Thymus (tissue), 14 donors: Measurements from ENCODE around the gene ATP1A3. TPM values are rescaled to one million over a fixed set of nuclear protein-coding genes. Genes with fewer than 3 reads are reported as not detected.
A peak's percentile ranks its signal among the peaks of the same experiment; 100 is the strongest.
"Not testable (repeated sequence)": the region's sequence is repeated elsewhere in the genome, so short reads cannot be mapped to it uniquely, and the experiment has no call there.

Source experiments
- DNase-seq, 9 donors: peaks; one replicate each; pipeline ENCODE4 v3.0.0-alpha.2; 2013; ENCODE audit warnings: low spot score in 9 of 9, low read depth in 6 of 9, missing footprints in 1 of 9
- H3K27ac ChIP-seq, 2 donors: one replicate each; pipeline ENCODE4 v1.5.1; 2013; ENCODE audit warnings: control low read depth in 1 of 2, low read depth in 1 of 2, low read length in 1 of 2, mild to moderate bottlenecking in 1 of 2, moderate library complexity in 1 of 2
- H3K27me3 ChIP-seq, 2 donors: one replicate each; pipeline ENCODE4 v1.5.1; 2013; ENCODE audit warnings: low read length in 1 of 2; ENCODE audit not compliant: control insufficient read depth in 2 of 2, insufficient read depth in 1 of 2
- H3K36me3 ChIP-seq, 2 donors: one replicate each; pipeline ENCODE4 v1.5.1; 2013; ENCODE audit warnings: low read length in 1 of 2, mild to moderate bottlenecking in 1 of 2, moderate library complexity in 1 of 2; ENCODE audit not compliant: control insufficient read depth in 2 of 2, insufficient read depth in 2 of 2
- H3K4me1 ChIP-seq, 2 donors: one replicate each; pipeline ENCODE4 v1.5.1; 2013; ENCODE audit warnings: low read length in 2 of 2; ENCODE audit not compliant: control insufficient read depth in 2 of 2, insufficient read depth in 2 of 2
- H3K4me3 ChIP-seq, 2 donors: one replicate each; pipeline ENCODE4 v1.5.1; 2013; ENCODE audit warnings: low read length in 2 of 2, control low read depth in 1 of 2, mild to moderate bottlenecking in 1 of 2
- H3K9me3 ChIP-seq, 2 donors: one replicate each; pipeline ENCODE4 v1.5.1; 2013; ENCODE audit warnings: low read length in 1 of 2, mild to moderate bottlenecking in 1 of 2; ENCODE audit not compliant: control insufficient read depth in 2 of 2, insufficient read depth in 1 of 2
- WGBS: extraction: QIAGEN DNeasy Blood & Tissue Kit; methylation state at CpG from one replicate; pipeline ENCODE4 v1.1.7; 2013; 5-methylcytosine and 5-hydroxymethylcytosine counted together
- long read RNA-seq, 10 donors: transcript quantifications; one replicate each; lab custom pipeline, GENCODE V29; 2026
- polyA plus RNA-seq: library from polyadenylated mRNA; stranded (reverse); fragments of 200-250 nt; gene quantifications from one replicate; pipeline ENCODE4 v1.2.3, GENCODE V29; 2013
- total RNA-seq: library from RNA; stranded (reverse); fragments of 120-200 nt; gene quantifications from one replicate; pipeline ENCODE4 v1.2.4, GENCODE V29; 2013
- donor health status: healthy.

Gene ATP1A3
- total RNA-seq (1.2 TPM), polyA plus RNA-seq (2.6 TPM)
- long read RNA-seq, donor 1: 0 reads
- long read RNA-seq, donor 2, partial matches to known transcripts: 0 of 1 reads
- long read RNA-seq, donor 2, other reads (novel, unspliced or antisense): 0 of 1 reads
- long read RNA-seq, donor 3: 0 reads
- long read RNA-seq, donor 4: 0 reads
- long read RNA-seq, donor 5, partial matches to known transcripts: 0 of 1 reads
- long read RNA-seq, donor 5, other reads (novel, unspliced or antisense): 0 of 1 reads
- long read RNA-seq, donor 6, partial matches to known transcripts: 0 of 1 reads
- long read RNA-seq, donor 6, other reads (novel, unspliced or antisense): 0 of 1 reads
- long read RNA-seq, donor 7, partial matches to known transcripts: 0 of 1 reads
- long read RNA-seq, donor 7, other reads (novel, unspliced or antisense): 0 of 1 reads
- long read RNA-seq, donor 8: 0 reads
- long read RNA-seq, donor 9: 0 reads
- long read RNA-seq, donor 10: 0 reads

DNA sequence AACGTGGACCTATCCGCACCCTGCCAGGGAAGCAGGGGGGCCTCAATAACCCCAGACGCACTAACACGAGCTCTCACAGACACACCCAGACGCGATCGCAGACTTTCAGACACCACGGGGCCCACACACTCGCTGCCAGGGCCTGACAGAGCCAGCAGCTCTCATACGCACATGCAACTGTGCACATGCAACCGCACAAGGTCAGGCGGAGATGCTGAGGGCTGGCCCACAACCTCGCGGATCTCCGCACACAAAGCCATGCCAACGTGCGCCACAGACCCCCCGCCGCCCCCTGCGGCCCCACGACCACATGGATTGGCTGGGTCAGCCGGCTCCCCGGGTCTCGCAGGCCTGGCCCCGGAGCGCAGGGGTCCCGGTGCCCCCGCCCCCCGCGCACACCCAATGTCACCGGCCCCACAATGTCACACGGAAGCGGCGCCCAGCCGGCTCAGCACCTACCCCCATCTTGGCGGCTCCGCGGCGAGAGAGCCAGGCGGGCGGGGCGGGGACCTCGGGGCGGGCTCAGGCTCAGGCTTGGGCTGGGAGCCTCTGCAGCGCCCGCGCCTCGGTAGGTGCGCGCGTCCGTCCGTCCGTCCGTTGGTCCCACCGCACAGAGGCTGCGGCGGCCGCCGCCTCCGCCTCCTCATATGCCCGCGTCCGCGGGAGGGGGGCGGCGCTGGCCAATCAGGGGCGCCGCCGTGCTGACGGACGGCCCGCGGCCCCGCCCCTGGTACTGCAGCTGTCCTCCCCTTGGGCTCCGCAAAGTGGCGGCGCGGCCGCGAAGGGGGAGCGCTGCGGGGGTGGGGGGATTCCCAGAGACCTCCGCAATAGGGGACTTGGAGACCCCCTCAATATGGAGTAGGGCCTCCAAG lies at the start of gene ATP1A3:
TSS of gene ATP1A3 (minus strand) at position 619 of the 872 bp plus-strand sequence. CDS start at position 465, 154 bp downstream.
- WGBS: under 1% methylated on average over 84 of the region's 84 CpGs
- peaks cover 20 to 33% of the 10 kb centered on the region in 2 donors for H3K4me1 ChIP-seq
- H3K4me3 ChIP-seq: peak within 1 kb of the TSS; percentile 37 to 68
- H3K9me3 ChIP-seq: peaks cover 0 to 3% of the 10 kb centered on the region in 2 donors
- peaks cover 28 to 69% of the 10 kb centered on the region in 2 donors for H3K27me3 ChIP-seq
- no peaks in the 10 kb centered on the region for H3K36me3 ChIP-seq
- DNase-seq: peak in 8 of 9 donors; percentile 37 to 80 (median 58)
- H3K27ac ChIP-seq: peak within 1 kb of the TSS in 1 of 2 donors; percentile 10

DNA sequence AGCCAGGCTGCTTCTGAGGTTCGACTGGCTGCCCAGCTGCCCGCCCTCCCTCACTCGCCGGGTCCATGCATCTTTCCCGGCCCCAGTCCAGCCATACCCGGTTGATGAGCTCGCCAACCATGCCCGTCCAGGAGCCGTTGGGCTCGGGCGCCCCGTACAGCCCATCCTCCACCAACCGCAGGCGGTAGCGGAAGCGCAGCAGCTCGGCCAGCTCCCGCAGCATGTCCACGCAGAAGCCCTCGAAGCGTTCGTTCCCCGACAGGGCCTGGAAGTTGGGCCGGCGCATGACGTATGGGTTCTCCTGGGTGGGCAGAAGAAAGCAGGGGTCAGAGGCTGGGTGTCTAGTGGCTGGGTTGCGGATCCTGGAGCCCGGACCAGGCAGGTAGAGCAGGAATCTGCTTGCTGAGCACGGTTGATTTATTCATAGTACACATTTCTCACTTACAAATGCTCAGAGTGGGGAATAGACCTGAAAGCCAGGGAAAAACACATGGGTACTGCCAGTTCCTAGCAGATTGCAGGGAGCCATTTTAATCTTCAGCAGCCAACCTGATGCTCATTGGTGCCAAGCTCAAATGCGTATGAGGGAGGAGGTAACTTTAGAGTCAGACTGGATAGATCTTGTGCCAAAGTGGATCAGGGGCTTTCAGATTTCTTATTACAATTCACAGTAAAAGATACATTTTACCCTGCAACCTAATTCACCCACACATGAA lies 48.6 kb upstream of the ATP1A3 start:
- Histone ChIP-seq H3K27ac (no peak overlapping the region), H3K4me1 (no peaks in the 10 kb centered on the region), H3K27me3 (no peaks in the 10 kb centered on the region), H3K36me3 (no peaks in the 10 kb centered on the region), H3K9me3 (no peaks in the 10 kb centered on the region), H3K4me3 (no peak overlapping the region)
- WGBS: 95% methylated on average over 30 of the region's 30 CpGs
- no peak for DNase-seq

DNA sequence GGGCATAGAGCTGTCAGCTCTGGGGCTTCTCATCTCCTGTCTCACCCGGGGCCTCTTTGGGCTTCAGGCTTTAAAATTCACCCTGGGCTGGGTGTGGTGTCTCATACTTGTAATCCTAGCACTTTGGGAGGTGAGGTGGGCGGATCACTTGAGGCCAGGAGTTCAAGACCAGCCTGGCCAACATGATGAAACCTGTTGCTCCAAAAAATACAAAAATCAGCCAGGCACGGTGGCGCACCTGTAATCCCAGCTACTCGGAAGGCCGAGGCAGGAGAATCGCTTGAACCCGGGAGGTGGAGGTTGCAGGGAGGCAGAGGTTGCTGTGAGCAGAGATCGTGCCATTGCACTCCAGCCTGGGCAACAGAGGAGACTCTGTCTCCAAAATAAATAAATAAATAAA lies 46.5 kb upstream of the ATP1A3 start:
- WGBS: 97% methylated on average over 9 of the region's 9 CpGs
- not testable (repeated sequence) for DNase-seq, H3K4me1 ChIP-seq, H3K36me3 ChIP-seq, H3K27ac ChIP-seq, H3K27me3 ChIP-seq, H3K4me3 ChIP-seq, H3K9me3 ChIP-seq

DNA sequence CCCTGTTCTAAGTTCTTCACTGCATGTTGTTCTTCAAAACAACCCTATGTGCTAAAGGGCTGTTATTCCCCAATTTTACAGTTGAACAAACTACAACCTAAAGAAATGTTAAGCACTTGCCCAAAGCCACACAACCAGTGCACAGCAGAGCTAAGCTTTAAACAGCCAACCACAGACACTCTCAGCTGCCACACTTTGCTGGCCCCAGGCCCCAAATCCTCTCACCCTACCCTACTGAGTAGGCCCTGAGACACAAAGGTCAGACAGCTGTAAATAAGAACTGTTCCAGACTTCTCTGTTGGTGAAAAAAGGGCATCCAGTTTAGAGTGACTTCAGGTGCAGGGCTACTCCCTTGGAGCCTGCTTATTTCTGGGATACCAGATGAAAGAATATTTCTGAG lies 46.0 kb upstream of the ATP1A3 start:
- Histone ChIP-seq H3K36me3 (no peaks in the 10 kb centered on the region), H3K4me1 (no peaks in the 10 kb centered on the region), H3K27ac (no peak overlapping the region), H3K27me3 (no peaks in the 10 kb centered on the region), H3K9me3 (no peaks in the 10 kb centered on the region), H3K4me3 (no peak overlapping the region)
- DNase-seq: no peak

DNA sequence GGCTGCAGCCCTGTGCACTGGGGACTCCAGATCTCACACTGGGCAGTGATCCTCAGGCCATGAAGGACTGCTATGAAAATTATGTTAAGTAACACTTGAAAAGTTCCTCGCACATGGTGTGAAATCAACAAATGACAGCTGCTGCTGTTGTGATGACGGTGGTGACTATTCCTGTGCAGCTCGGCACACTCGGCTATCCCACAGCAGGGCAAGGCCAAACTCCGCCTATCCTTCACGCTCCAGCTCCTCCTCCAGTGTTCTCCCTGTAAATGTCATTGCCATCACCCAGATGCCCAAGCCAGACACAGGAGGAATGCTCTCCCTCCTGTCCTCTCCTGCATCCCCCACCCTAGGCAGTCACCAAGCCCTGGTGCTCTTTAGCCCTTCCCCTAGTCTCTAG lies 44.6 kb upstream of the ATP1A3 start:
- Histone ChIP-seq H3K4me1 (no peaks in the 10 kb centered on the region), H3K27ac (no peak overlapping the region), H3K9me3 (no peaks in the 10 kb centered on the region), H3K36me3 (no peaks in the 10 kb centered on the region), H3K4me3 (no peak overlapping the region), H3K27me3 (no peaks in the 10 kb centered on the region)
- DNase-seq: no peak
- 96% methylated on average over 6 of the region's 6 CpGs for WGBS

DNA sequence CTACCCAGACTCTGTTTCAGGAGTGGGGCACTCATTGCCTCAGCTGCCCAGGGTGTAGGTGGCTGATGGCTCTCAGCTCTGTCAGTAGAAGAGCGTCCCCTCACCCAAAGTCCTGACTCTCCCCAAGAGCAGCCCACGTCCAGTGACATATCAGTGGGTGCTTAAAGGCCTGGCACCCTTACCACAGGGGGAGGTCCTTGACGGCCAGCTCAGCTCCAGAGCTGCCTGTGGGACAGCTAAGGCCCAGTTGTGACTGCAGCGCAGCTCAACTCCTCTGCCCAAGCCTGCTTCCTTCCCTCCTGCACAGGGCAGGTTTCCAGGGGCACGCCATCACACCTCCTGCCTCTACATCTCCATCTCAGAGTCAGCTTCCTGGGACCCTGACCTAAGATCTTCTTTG lies 43.6 kb upstream of the ATP1A3 start:
- H3K27me3 ChIP-seq: no peaks in the 10 kb centered on the region

DNA sequence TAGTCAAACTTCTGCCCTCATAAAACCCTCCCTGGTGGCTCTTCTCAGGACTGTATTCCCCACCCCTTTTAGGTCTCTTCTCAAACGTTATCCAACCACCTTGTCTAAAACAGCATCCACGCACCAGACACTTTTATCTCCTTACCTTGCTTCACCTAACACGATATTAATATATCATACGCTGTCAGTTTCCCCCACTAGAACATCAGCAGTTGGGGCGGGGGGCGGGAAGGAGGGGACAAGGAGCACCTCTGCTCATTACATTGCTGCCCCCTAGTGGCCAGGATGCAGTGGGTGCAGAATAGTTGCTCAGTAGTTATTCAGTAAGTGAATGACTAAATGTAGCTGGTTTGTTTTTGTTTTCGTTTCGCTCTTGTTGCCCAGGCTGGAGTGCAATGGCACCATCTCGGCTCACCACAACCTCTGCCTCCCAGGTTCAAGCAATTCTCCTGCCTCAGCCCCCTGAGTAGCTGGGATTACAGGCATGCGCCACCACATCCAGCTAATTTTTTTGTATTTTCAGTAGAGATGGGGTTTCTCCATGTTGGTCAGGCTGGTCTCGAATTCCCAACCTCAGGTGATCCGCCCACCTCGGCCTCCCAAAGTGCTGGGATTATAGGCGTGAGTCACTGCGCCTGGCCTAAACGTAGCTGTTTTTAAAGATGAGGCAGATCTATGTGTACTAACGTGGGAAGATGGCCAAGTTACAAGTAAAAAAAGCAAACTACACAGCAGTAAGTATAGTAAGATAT lies 40.8 kb upstream of the ATP1A3 start:
- H3K27me3 ChIP-seq, H3K4me1 ChIP-seq, H3K36me3 ChIP-seq, H3K4me3 ChIP-seq, H3K9me3 ChIP-seq, H3K27ac ChIP-seq: not testable (repeated sequence)
- DNase-seq: peak; percentile 21 to 84 (median 67)
- WGBS: 67% methylated on average over 17 of the region's 17 CpGs

More for the DNA sequence above, 43.6 kb upstream of the ATP1A3 start:
- no peak for DNase-seq
- WGBS: 94% methylated on average over 5 of the region's 5 CpGs
- Histone ChIP-seq H3K4me3 (no peak overlapping the region), H3K36me3 (no peaks in the 10 kb centered on the region), H3K9me3 (no peaks in the 10 kb centered on the region), H3K27ac (no peak overlapping the region), H3K4me1 (no peaks in the 10 kb centered on the region)

DNA sequence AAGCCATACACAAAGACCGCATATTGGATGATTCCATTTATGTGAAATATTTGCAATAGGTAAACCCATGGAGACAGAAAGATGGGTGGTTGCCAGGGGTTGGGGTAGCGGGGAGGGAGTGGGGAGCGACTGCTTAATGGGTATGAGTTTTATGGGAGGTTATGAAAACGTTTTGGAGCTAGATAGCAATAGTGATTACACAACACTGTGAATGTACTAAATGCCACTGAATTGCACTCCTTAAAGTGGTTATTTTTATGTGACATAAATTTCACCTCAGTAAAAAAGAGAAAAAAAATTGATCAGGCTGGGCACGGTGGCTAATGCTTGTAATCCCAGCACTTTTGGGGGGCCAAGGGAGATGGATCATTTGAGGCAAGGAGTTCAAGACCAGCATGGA lies 39.4 kb upstream of the ATP1A3 start:
- no peaks in the 10 kb centered on the region for H3K9me3 ChIP-seq
- DNase-seq: no peak
- no peaks in the 10 kb centered on the region for H3K27me3 ChIP-seq
- no peaks in the 10 kb centered on the region for H3K4me1 ChIP-seq
- no peak overlapping the region for H3K4me3 ChIP-seq
- 95% methylated on average over 5 of the region's 5 CpGs for WGBS
- H3K27ac ChIP-seq: no peak overlapping the region
- H3K36me3 ChIP-seq: no peaks in the 10 kb centered on the region
